ENCODE results near the gene FAM98C.
A peak's percentile ranks its signal among the peaks of the same experiment; 100 is the strongest.

Gene FAM98C

DNA sequence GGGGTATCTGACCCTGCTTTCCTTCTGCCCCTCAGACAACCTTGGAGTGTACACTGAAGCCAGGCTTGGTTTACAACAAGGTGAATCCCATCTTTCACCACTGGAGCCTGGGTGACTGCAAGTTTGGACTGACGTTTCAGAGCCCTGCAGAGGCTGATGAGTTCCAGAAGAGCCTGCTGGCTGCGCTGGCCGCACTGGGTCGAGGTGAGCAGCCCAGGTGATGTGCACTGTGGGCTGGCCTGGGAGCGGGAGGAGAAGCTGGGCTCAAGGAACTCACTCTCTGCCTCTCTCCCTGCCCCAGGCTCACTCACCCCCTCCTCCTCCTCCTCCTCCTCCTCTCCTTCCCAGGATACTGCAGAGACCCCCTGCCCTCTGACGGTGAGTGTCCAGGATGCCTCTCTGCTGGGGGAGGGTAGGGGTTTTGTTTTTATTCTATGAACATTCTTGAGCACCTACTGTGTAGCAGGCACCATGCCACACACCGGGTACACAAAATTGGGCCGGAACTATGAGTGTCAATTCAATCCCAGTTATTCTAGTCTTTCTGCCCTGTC is 10.9 kb upstream of the FAM98C start:
- no peak for TF ChIP-seq ZFX (IDR thresholded peaks at IDR 0.05; ENCODE audit: borderline replicate concordance)
- TF ChIP-seq CTCF (IDR thresholded peaks at IDR 0.05) = no peak
- H3K27ac ChIP-seq = no peak overlapping the region

DNA sequence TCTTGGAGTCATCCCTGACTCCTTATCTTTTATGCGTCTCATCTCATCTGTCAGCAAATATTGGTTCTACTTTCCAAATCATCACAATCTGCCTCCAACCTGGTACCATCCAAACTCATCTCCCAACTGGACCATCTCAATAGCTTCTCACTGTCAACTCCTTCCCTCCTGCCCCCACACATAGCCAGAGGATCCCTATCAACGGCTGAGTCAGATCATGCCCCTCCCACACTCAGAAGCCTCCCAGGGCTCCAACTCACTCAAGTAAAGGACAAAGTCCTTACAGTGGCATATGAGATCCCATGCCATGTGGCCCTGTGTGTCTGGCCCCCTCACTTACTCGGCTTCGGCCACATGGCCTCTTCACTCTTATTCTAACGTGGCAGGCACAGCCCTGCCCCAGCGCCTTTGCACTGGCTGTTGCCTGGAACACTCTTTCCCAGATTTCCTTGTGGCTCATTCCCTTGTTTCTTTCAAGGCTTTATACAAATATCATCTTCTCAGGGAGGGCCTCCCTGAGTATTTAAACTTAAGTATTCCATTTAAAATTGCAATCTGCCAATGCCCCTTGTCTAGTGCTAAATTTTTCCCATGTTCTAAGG is 10.1 kb upstream of the FAM98C start:
- no peak overlapping the region for H3K27ac ChIP-seq
- TF ChIP-seq ZFX (IDR thresholded peaks at IDR 0.05; ENCODE audit: borderline replicate concordance) = no peak
- TF ChIP-seq CTCF (IDR thresholded peaks at IDR 0.05) = no peak

DNA sequence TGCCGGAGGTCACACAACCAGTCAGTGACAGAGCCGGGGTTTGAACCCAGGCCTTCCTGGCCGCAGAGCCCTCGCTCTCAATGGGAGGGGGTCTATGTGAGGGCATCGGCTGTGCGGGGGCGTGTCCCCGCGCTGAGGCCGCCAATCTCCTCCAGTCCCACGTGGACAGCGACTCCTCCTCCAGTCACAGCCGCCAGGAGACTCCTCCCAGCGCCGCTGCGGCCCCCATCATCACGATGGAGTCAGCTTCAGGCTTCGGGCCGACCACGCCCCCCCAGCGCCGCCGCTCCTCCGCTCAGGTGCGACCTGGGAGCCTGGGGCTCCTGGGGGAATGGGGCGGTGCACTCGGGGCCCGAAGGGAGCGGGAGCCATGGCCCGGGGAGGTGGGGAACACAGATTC is 8.4 kb upstream of the FAM98C start:
- no peak overlapping the region for H3K27ac ChIP-seq
- TF ChIP-seq ZFX (IDR thresholded peaks at IDR 0.05; ENCODE audit: borderline replicate concordance) (no peak), CTCF (IDR thresholded peaks at IDR 0.05) (no peak)

- no peak for TF ChIP-seq ZFX (IDR thresholded peaks at IDR 0.05; ENCODE audit: borderline replicate concordance)
- TF ChIP-seq CTCF (IDR thresholded peaks at IDR 0.05) = no peak
- H3K27ac ChIP-seq = no peak overlapping the region
Observed at GRCh38 chr19:38395381-38396114, 7.3 kb upstream of the FAM98C start.

DNA sequence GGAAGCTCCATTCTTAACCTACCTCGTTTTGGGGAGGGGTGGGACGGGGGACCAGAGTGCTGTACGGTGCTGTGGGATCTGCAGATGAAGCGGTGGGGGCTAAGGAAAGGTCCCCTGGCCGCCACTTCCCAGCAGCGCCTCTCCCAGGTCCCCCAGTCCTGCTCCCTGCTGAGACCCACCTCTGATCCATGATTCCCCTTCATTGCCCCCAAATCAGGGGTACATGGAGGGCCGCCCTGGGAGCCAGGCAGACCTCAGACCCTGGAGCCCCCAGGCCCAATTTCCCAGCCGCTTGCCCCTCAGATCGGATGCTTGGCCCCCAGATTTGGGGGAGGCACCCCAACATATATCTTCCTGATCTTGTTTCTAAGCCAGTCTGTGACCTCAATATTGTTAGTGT is 3.8 kb upstream of the FAM98C start:
- H3K27ac ChIP-seq = no peak overlapping the region
- no peak for TF ChIP-seq ZFX (IDR thresholded peaks at IDR 0.05; ENCODE audit: borderline replicate concordance)
- TF ChIP-seq CTCF (IDR thresholded peaks at IDR 0.05) = no peak

- peak overlapping the region; percentile 75; the same call in 1 of the 2 replicates for H3K27ac ChIP-seq
- TF ChIP-seq CTCF (IDR thresholded peaks at IDR 0.05) = no peak
Observed at GRCh38 chr19:38399537-38399936, 3.4 kb upstream of the FAM98C start.

- peak overlapping the region; percentile 75 for H3K27ac ChIP-seq
- TF ChIP-seq CTCF (IDR thresholded peaks at IDR 0.05) (no peak), ZFX (IDR thresholded peaks at IDR 0.05; ENCODE audit: borderline replicate concordance) (no peak)
Observed at GRCh38 chr19:38400361-38400760, 2.5 kb upstream of the FAM98C start.

Data from 22Rv1 (cell line).